H9 (cell line): ENCODE results near the gene NPY2R. TPM values are rescaled to one million over a fixed set of nuclear protein-coding genes. Genes with fewer than 3 reads are reported as not detected.

Experiments
- DNase-seq: peaks from one replicate; pipeline ENCODE4 v3.0.0-alpha.2; 2017
- H2AFZ ChIP-seq: one replicate; pipeline ENCODE4 v1.6.1; 2013; ENCODE audit warnings: mild to moderate bottlenecking, low read length, control low read depth, moderate library complexity
- H2AK5ac ChIP-seq: 2 replicates; pipeline ENCODE4 v1.6.1; 2013; ENCODE audit warnings: low read length, control low read depth, mixed read lengths; ENCODE audit not compliant: insufficient read length
- H2BK120ac ChIP-seq: one replicate; pipeline ENCODE4 v1.6.1; 2013; ENCODE audit warnings: low read depth, mild to moderate bottlenecking, low read length, control low read depth, inconsistent platforms; ENCODE audit not compliant: poor library complexity, severe bottlenecking
- H2BK12ac ChIP-seq: 2 replicates; pipeline ENCODE4 v1.6.1; 2013; ENCODE audit warnings: low read length, control low read depth, mixed read lengths, low read depth; ENCODE audit not compliant: insufficient read length
- H2BK15ac ChIP-seq: 2 replicates; pipeline ENCODE4 v1.6.1; 2013; ENCODE audit warnings: low read depth, low read length, control low read depth
- H2BK20ac ChIP-seq: one replicate; pipeline ENCODE4 v1.6.1; 2013; ENCODE audit warnings: low read depth, mild to moderate bottlenecking, low read length, control low read depth, inconsistent platforms; ENCODE audit not compliant: poor library complexity, severe bottlenecking
- H2BK5ac ChIP-seq: 2 replicates; pipeline ENCODE4 v1.6.1; 2013; ENCODE audit warnings: low read length, control low read depth, mixed read lengths; ENCODE audit not compliant: insufficient read length
- H3K14ac ChIP-seq: 2 replicates; pipeline ENCODE4 v1.6.1; 2013; ENCODE audit warnings: low read length, control low read depth; ENCODE audit not compliant: insufficient read depth
- H3K18ac ChIP-seq: 2 replicates; pipeline ENCODE4 v1.6.1; 2013; ENCODE audit warnings: low read depth, mild to moderate bottlenecking, mixed read lengths, low read length, control low read depth; ENCODE audit not compliant: insufficient read length
- H3K23ac ChIP-seq: 2 replicates; pipeline ENCODE4 v1.6.1; 2013; ENCODE audit warnings: low read length, control low read depth, mixed read lengths, low read depth; ENCODE audit not compliant: insufficient read length
- H3K23me2 ChIP-seq: 2 replicates; pipeline ENCODE4 v1.6.1; 2013; ENCODE audit warnings: low read depth, mild to moderate bottlenecking, mixed read lengths, low read length, control low read depth; ENCODE audit not compliant: insufficient read length, poor library complexity, severe bottlenecking
- H3K27ac ChIP-seq: 2 replicates; pipeline ENCODE4 v1.5.1; 2013; ENCODE audit warnings: low read length, control low read depth, mixed read lengths, low read depth; ENCODE audit not compliant: insufficient read length
- H3K27me3 ChIP-seq: 2 replicates; pipeline ENCODE4 v1.6.1; 2013; ENCODE audit warnings: low read length, control low read depth, inconsistent platforms; ENCODE audit not compliant: insufficient read depth
- H3K4ac ChIP-seq: 2 replicates; pipeline ENCODE4 v1.6.1; 2013; ENCODE audit warnings: low read depth, mild to moderate bottlenecking, control low read depth, inconsistent platforms, low read length, moderate library complexity
- H3K4me1 ChIP-seq: 2 replicates; pipeline ENCODE4 v1.6.1; 2013; ENCODE audit warnings: low read length, control low read depth, inconsistent platforms; ENCODE audit not compliant: insufficient read depth
- H3K4me2 ChIP-seq: 2 replicates; pipeline ENCODE4 v1.6.1; 2013; ENCODE audit warnings: low read length, control low read depth, mixed read lengths; ENCODE audit not compliant: insufficient read length, insufficient read depth
- H3K56ac ChIP-seq: 2 replicates; pipeline ENCODE4 v1.6.1; 2013; ENCODE audit warnings: low read depth, mild to moderate bottlenecking, mixed read lengths, low read length, control low read depth; ENCODE audit not compliant: insufficient read length
- H3K79me1 ChIP-seq: 2 replicates; pipeline ENCODE4 v1.6.1; 2013; ENCODE audit warnings: low read depth, mild to moderate bottlenecking, moderate library complexity, low read length, control low read depth, inconsistent platforms; ENCODE audit not compliant: insufficient read depth, poor library complexity, severe bottlenecking
- H3K79me2 ChIP-seq: 2 replicates; pipeline ENCODE4 v1.6.1; 2013; ENCODE audit warnings: low read length, control low read depth, inconsistent platforms; ENCODE audit not compliant: insufficient read depth
- H3K9ac ChIP-seq: 2 replicates; pipeline ENCODE4 v1.6.1; 2013; ENCODE audit warnings: low read length, control low read depth, mixed read lengths; ENCODE audit not compliant: insufficient read length; ENCODE audit errors: extremely low read depth
- H3K9me3 ChIP-seq: one replicate; pipeline ENCODE4 v1.6.1; 2013; ENCODE audit warnings: low read depth, low read length, inconsistent platforms; ENCODE audit not compliant: control insufficient read depth
- H3T11ph ChIP-seq: one replicate; pipeline ENCODE4 v1.6.1; 2013; ENCODE audit warnings: mild to moderate bottlenecking, low read length, control low read depth, inconsistent platforms
- H4K20me1 ChIP-seq: one replicate; pipeline ENCODE4 v1.6.1; 2013; ENCODE audit not compliant: control insufficient read depth, insufficient read length, insufficient read depth
- H4K5ac ChIP-seq: 2 replicates; pipeline ENCODE4 v1.6.1; 2013; ENCODE audit warnings: low read depth, mild to moderate bottlenecking, mixed read lengths, low read length, control low read depth; ENCODE audit not compliant: insufficient read length
- H4K8ac ChIP-seq: replicated peaks from 2 replicates; pipeline ENCODE4 v1.6.1; 2013; ENCODE audit warnings: low read length, control low read depth, mixed read lengths, low read depth; ENCODE audit not compliant: insufficient read length
- H4K91ac ChIP-seq: 2 replicates; pipeline ENCODE4 v1.6.1; 2013; ENCODE audit warnings: low read depth, mild to moderate bottlenecking, moderate library complexity, mixed read lengths, low read length, control low read depth; ENCODE audit not compliant: insufficient read length
- H3K27ac Mint-ChIP-seq, 3 experiments: 2 replicates in 2 of 3; 3 replicates in 1 of 3; pipeline ENCODE4 v1.8.0; 2020 to 2021; ENCODE audit warnings: mixed read lengths in 3 of 3, mild to moderate bottlenecking in 1 of 3, moderate library complexity in 1 of 3
- H3K27me3 Mint-ChIP-seq: 2 replicates; pipeline ENCODE4 v1.8.0; 2021; ENCODE audit warnings: low read depth, mild to moderate bottlenecking, moderate library complexity, mixed read lengths
- H3K36me3 Mint-ChIP-seq, 3 experiments: 2 replicates in 2 of 3; 3 replicates in 1 of 3; pipeline ENCODE4 v1.8.0; 2020 to 2021; ENCODE audit warnings: low read depth in 3 of 3, mixed read lengths in 3 of 3; ENCODE audit not compliant: insufficient read depth in 1 of 3
- H3K4me1 Mint-ChIP-seq, 2 experiments: 2 replicates each; pipeline ENCODE4 v1.8.0; 2020; ENCODE audit warnings: mixed read lengths in 2 of 2
- H3K4me3 Mint-ChIP-seq, 2 experiments: 2 replicates in 1 of 2; 3 replicates in 1 of 2; pipeline ENCODE4 v1.8.0; 2020 to 2021; ENCODE audit warnings: mild to moderate bottlenecking in 2 of 2, mixed read lengths in 2 of 2, moderate library complexity in 1 of 2
- H3K9me3 Mint-ChIP-seq, 2 experiments: 2 replicates in 1 of 2; 3 replicates in 1 of 2; pipeline ENCODE4 v1.8.0; 2020; ENCODE audit warnings: mild to moderate bottlenecking in 2 of 2, mixed read lengths in 2 of 2, moderate library complexity in 1 of 2
- CTCF ChIP-seq: fragments of 200-600 bp; sonication (generic); conservative IDR thresholded peaks from 3 replicates; pipeline ENCODE4 v1.8.0; 2021; ENCODE audit warnings: antibody characterized with exemption, mild to moderate bottlenecking
- WGBS: extraction: QIAGEN DNeasy Blood & Tissue Kit; methylation state at CpG from one replicate; pipeline ENCODE4 v1.1.7; 2013; ENCODE audit warnings: missing lambda C conversion rate, low lambda C conversion rate, mixed read lengths; ENCODE audit not compliant: insufficient read length; ENCODE audit errors: extremely low coverage; 5-methylcytosine and 5-hydroxymethylcytosine counted together
- total RNA-seq: library from RNA; stranded (reverse); gene quantifications from 2 replicates; pipeline ENCODE4 v1.2.1, GENCODE V29; 2021

NPY2R gene
- total RNA-seq, 1 experiment from 2014 or later: 0.09 TPM

- Histone ChIP-seq H2BK120ac (no peak overlapping the region), H3K18ac (no peak overlapping the region), H3K27ac (no peak overlapping the region), H4K5ac (no peak overlapping the region), H3K79me1 (no peaks in the 10 kb centered on the region), H3K9ac (no peak overlapping the region), H4K8ac (no peak overlapping the region), H3K4me2 (no peak overlapping the region), H3K9me3 (no peaks in the 10 kb centered on the region), H3K23me2 (no peaks in the 10 kb centered on the region), H2BK15ac (no peak overlapping the region), H2BK12ac (no peak overlapping the region), H2BK20ac (no peak overlapping the region), H4K91ac (no peak overlapping the region), H2AFZ (no peak overlapping the region), H2BK5ac (no peak overlapping the region), H3K23ac (no peak overlapping the region), H3T11ph (no peak overlapping the region), H3K4me1 (no peaks in the 10 kb centered on the region), H3K79me2 (no peaks in the 10 kb centered on the region), H3K14ac (no peak overlapping the region), H3K56ac (no peak overlapping the region), H3K27me3 (no peaks in the 10 kb centered on the region), H4K20me1 (no peaks in the 10 kb centered on the region), H3K4ac (no peak overlapping the region), H2AK5ac (no peak overlapping the region)
- Mint-ChIP-seq H3K4me3 (no peak overlapping the region), H3K27me3 (no peaks in the 10 kb centered on the region), H3K27ac (no peak overlapping the region), H3K36me3 (no peaks in the 10 kb centered on the region), H3K4me1 (no peaks in the 10 kb centered on the region), H3K9me3 (no peaks in the 10 kb centered on the region)
- TF ChIP-seq CTCF: no peak
- no CpG with 5 or more reads among the region's 1 CpG for WGBS
- no peak for DNase-seq
Observed at GRCh38 chr4:155187989-155188388, 20.4 kb upstream of the NPY2R start.
